GM19240 (cell line): ENCODE measurements around the gene SLC22A17.
"Not testable (repeated sequence)": the region's sequence is repeated elsewhere in the genome, so short reads cannot be mapped to it uniquely, and the experiment has no call there.

Experiments
- DNase-seq: peaks from one replicate; pipeline ENCODE4 v3.0.0; 2011; ENCODE audit warnings: low spot score; ENCODE audit not compliant: insufficient read length

Gene SLC22A17

DNA sequence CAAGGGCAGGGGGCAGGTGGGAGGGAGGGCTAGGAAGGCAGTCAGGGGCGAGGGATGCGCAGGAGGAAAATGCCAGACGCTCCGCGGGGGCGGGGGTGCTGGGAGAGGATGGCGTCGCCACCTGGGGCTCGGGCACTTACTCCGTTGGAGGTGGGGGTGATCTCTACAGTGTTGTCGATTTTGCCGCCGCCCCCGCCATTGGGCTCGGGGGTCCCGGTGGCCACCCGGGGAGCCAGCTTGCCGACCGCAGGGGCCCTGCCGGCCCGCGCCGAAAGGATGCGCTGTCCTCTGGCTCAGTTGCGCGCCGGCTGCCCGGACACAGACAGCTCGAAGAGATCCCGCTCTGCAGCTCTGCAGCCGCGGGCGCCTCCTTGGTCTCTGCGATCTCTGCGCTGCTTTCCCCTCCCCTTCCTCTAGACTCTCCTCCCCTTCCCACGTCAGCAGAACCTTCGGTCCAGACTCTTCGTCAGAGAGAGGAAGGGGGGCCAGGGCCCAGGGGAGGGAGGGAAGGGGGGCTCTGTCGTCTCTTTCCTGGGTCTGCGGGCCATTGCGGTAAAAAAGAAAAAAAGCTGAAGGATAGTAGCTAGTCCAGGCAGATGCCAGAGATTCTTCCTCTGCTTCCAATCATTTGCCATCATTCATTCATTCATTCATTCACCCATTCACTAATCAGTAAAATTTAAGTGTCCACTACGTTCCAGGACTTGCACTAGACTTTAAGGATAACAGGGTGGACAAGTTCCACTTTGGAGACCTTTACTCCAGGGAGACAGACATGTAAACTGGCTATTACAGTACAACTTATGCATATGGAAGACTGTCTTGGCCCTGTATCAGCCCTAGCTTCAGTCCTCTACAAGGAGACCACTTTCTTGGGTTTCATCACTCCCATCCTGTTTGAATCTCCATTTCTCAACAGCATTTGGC lies at the start of gene SLC22A17:
TSS of gene SLC22A17 (minus strand) at position 382 of the 927 bp plus-strand sequence.
- DNase-seq = no peak

DNA sequence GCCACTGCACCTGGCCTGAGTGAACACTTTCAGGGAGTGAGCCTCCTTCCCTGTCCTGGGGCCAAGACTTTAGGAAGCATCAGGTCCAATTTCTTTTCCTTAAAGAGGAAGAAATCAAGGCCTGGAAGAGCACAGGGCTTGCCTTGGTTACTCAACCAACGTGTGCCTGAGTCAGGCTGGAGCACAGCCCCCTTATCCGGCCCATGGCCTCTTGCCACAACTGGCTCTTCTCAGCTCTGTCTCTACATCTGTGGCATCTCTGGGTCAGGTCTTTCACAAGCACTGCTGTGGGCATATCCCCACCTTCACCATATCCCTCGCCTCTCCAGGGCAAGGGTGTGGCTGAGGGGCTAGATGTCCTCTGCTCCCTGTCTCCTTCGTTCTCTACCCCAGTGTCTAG lies 48.6 kb upstream of the SLC22A17 start:
- DNase-seq = no peak

DNA sequence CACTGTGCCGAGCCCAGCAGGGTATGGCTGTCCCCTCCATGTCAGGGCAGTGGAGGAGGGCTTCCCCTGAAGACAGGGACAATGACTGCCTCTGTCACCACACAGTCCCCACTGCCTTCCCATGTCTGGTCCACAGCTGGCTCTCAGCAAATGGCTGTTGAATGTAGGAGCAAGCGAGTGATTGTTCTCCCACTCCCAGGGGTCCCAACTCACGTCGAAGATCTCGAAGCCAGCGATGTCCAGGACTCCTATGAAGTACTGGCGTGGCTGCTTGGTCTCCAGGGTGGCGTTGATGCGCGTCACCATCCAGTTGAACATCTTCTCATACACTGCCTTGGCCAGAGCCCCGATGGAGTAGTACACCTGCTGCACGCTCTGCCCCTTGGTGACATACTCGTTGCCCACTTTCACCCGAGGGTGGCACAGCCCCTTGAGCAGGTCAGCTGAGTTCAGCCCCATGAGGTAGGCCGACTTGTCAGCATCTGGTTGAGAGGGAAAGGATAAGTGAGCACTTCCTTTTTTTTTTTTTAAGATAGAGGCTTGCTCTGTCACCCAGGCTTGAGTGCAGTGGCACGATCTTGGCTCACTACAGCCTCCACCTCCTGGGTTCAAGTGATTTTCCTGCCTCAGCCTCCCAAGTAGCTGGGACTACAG lies 47.9 kb upstream of the SLC22A17 start:
- DNase-seq = not testable (repeated sequence)

DNA sequence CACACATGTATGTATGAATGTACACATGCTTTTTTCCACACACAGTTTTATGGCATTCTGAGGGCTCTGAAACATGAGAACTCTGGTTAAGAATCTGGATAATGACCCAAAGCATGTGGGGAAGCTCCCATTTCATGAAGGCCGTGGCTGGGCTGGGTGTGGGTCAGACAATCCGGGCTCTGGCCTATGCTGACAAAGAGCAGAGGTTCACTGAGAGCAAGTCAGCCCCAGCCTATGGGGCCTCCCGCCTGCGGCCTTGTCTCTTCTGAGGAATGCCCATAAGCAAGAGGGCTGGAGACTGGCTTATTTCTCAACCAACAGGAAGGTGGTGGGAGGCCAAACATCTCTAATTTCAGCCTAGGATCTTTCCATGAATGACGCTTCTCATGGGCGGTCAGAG lies 46.9 kb upstream of the SLC22A17 start:
- DNase-seq = no peak

DNA sequence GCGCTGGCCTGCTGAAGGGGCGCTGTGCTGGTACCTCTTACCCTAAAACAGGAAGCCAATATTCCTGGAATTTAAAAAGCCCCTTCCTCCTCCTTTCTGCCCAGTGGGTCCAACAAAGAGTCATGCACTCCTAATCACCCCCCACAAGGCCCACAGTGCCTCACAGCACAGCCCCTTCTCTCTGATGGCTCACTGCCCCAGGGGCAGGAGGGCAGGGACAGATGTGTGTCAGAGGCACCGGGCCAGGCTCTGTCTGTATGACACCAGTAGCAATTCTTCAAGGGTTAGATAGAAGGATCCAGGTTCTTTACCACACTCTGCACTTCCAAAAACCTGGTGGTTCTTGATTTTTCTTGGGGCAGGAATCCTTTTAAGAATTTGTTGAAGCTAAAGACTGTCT lies 46.4 kb upstream of the SLC22A17 start:
- DNase-seq = no peak

DNA sequence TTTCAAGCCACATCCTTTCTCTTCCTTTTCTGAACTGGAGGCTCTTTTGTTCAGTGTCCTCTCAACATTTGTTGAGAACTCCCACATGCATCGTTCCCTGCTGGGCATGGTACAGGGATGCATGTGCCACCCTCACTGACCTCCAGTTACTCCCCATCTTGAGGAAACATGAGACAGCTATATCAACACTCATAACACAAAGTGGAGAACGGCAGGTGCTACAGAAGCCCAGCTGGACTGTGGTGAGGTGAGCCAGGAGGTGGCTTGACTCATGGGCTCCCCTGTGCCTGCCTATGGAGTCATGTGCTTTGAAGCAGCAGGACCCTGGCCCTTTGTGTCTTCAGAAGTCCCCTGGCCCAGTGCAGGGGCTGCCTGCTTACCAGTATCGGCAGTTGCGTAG lies 45.7 kb upstream of the SLC22A17 start:
- DNase-seq = no peak

DNA sequence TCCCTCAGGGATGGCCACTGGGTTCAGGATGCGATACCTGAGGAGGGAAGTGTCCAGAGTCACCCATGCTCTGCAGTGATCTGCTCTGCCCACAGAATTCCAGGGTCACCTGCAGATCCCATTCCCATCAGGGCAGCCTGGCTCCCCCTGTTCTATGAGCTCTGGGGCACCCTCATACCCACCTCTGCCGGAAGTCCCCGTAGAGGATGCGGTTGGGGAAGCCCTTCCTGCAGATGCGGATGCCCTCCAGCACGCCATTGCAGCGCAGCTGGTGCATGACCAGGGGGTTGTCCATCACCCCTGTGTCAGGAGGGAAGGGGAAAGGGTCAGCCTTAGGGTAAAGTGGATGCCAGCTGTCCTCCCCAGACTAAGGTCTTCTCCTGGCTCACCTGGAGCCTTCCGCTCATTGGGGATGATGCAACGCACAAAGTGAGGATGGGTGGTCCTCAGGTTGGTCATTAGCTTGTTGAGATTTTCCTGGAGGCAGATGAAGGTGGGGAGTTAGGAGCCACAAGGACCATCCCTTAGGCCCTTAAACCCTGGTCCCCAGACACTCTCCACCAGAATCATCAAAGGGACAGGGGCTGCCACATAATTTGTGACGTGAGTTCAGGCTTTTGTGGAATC lies 44.2 kb upstream of the SLC22A17 start:
- no peak for DNase-seq

DNA sequence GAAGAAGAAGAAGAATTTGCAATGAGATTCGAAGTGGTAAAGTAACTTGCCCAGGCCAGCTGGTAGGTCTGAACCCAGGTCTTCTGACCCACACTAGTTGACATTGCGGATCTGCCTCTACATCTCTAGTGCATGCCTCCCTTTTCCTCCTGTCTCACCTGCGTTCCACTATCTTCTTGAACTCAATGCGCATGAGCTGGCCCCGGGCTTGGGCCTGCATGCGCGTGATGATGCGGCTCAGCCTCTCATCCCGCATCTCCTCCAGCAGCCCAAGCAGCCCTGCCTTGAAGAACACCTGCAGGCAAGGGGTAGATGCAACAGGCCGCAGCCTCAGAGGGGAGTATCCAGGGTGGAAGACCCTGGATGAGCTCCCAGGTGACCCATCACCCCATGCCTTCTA lies 43.4 kb upstream of the SLC22A17 start:
- DNase-seq = no peak

DNA sequence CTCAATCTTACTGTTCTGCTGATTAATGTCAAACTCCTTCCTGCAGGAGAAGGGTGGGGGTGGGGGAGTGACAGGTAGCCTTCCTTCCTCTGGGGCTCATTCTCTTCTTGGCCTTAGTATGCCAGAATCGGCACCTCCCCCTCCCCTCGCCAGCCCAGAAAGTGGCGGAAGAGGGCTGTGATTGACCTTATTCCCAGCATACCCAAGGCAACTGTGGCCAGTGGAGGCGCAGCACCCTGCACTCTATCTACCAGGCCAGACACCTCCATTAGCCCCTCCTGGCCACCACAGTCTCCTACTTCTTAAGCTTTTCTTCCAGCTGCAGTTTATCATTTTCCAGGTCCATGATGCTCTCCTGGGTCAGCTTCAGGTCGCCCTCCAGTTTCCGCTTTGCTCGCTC lies 39.9 kb upstream of the SLC22A17 start:
- DNase-seq = no peak

DNA sequence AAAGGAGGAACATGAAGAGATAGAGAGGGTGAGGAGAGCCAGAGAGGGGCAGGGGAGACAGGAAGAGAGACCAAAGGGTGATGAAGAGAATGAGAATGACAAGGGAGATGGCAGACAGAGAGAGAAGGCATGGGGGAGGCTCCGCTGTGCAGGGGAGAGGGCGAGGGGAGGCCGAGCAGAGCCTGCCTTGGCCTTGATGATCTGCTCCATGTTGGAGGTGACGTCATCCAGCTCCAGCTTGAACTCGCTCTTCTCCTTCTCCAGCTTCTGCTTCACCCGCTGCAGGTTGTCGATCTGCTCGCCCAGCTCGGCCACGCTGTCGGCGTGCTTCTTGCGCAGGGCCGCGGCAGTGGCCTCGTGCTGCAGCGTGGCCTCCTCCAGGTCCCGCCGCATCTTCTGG lies 37.2 kb upstream of the SLC22A17 start:
- DNase-seq = not testable (repeated sequence)

DNA sequence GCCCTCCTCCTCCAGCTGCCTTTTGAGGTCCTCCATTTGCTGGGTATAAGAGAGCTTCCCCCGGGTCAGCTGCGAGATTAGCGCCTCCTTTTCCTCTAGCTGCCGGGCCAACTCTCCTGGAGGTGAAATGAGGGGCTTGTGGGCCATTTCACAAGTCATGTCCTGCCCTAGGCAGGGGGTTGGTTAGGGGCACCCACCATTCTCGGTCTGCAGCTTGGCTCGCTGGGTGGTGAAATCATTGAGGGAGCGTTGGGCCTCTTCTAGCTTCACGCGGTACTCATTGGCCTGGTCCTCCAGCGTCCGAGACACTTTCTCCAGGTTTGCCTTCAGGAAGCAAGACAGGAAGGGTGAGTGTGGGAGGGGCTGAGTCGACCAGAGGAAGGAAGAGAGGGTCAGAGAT lies 36.7 kb upstream of the SLC22A17 start:
- DNase-seq = no peak

DNA sequence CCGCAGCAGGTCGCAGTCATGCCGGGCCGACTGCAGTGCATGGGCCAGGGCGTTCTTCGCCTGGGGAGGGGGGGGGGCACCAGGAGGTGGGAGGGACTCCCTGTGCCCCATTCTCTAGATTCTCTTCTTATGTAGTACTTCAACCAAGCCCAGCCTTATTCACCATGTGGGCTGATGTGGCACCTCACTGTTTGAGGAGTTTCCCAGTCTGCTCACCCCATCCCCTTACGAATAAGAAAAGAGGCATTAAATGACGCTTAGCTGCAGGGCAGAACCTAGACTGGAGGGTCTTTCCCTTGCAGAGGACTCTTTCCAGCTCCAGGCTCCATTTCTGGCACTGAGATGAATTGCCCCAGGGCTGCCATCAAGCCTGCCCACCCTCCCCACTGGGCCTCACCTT lies 36.3 kb upstream of the SLC22A17 start:
- DNase-seq = no peak

DNA sequence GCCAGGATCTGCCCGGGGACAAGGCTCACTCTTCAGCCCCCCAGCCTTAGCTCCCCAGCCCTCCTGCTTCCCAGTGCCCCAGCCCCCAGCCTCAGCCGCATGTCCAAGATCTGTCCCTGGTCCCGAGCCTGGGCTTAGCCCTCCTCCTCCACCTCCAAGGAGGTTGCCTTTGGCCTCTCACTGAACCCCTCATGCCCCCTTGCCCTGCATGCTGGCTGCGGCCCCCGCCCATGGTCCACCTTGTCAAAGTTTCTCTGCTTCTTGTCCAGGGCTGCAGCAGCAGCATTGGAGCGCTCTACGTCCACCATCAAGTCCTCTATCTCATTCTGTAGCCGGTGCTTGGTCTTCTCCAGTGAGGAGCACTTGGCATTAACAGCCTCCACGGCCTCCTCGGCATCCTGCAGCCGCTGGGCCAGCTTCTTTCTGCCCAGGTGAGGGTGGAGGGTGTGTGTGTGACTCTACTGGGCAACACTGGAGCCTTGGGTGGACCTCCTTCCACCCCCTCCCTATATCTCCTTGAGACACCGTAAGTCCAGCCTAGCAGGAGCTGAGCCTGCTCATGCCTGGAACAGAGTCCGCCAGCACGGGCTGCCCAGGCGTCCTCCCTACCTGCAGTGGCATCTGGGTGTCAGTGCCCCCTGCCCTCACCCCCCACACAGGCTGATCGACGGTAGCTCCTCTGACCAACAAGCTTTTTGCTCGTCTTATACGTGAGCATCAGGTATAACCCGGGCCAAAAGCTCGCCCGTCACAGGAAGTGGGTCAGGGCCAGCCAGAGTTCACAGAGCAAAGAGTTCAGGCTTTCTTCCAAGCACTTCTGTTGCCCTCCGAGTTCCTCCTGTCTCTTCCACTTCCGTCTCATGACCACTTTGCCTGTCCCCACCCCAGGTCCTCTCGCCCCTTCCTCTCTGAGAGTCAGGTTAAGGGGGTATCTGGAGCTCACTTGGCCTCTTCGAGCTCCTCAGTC lies 35.5 kb upstream of the SLC22A17 start:
- DNase-seq = no peak

DNA sequence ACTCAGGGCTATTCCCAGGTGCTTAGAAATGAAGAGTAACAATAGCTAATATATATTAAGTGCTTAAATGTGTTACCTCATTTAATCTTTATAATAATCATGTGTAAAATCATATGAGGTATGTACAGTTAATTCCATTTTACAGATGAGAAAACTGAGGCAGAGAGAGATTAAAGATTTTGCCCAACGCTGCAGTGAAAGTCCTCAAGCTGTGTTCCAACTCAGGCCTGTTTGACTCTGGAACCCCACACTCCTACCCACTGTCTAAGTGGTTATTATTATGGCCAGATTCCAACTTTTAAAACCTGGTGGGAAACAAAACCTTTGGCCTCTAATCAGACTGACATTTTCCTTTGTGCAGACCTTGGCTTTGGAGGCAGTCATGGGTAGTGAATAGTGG lies 34.3 kb upstream of the SLC22A17 start:
- no peak for DNase-seq

DNA sequence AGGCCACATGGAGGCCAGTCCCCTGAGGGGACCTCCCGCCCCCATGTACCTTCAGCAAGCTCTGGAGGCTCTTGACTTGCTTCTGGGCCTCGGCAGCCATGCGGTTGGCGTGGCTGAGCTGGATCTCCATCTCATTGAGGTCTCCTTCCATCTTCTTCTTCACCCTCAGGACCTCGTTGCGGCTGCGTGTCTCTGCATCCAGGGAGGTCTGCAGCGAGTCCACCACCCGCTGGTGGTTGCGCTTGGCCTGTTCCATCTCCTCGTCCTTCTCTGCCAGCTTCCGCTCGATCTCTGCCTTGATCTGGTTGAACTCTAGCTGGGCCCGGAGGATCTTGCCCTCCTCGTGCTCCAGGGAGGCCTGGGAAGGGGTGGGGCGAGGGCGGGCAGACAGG lies 33.6 kb upstream of the SLC22A17 start:
- DNase-seq = not testable (repeated sequence)

DNA sequence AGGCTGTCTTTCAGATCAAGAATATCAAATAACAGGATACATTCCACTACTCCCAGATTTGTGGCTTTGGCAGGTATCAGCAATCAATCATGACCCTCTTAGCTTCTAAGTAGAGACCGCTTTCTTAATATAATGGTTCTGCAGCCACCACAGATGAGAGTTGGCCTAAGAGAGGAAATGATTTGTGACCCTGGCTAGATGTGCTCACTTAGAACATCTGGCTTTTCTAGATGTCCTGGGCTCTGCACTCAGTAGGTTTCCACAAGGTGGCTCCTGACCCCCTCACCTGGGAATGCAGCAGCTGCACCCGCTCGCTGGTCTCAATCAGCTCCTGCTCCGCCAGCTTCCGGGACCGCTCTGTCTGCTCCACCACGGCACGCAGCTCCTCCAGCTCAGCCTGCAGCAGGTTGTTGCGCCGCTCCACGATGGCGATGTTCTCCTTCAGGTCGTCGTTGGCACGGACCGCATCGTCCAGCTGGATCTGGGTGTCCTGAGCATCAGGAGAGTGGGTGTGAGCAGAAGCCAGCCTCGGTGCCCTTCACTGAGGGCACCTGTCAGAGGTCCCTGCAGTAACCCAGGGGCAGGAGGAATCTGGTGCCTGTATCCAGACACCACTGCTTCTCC lies 33.1 kb upstream of the SLC22A17 start:
- no peak for DNase-seq

DNA sequence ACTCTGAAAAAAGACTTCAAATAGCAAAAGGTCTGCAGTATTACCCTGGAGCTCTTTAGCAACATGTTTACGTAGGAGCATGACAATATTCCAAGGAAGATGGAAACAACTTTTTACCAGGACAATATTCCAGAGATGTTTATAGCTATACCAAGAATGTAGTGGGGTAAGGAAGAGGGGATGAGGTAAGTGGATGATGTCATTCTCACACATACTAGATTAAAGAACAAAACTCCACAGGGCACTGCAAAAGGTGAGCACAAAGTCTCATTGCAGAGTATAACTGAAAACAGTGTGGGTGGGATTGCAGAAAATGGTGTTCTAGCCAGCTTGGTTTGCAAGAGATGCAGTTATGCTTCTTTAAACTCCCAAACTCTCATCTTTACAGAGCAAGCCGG lies 32.6 kb upstream of the SLC22A17 start:
- no peak for DNase-seq

DNA sequence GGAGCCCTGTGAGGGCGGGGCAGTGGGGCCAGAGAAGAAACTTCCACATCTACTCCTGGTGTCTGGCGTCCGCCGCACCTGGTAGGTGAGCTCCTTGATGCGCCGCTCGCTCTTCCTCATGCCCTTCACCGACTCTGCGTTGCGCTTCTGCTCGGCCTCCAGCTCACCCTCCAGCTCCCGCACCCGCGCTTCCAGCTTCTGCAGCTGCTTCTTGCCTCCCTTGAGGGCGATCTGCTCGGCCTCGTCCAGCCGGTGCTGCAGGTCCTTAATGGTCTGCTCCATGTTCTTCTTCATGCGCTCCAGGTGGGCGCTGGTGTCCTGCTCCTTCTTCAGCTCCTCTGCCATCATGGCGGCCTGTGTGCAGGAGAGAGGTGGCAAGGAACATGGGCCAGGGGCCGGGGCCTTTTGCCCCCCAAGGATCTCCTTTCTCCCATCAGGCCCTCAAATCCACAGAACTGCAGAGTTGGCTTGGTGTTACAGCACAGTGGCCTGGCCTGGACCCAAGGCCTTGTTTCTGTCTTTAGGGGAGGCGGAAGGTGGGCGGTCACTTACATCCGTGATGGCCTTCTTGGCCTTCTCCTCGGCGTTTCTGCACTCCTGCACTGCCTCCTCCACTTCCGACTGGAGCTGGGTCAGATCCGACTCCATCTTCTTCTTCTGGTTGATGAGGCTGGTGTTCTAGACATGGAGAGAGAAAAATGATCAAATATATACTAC lies 31.8 kb upstream of the SLC22A17 start:
- no peak for DNase-seq

DNA sequence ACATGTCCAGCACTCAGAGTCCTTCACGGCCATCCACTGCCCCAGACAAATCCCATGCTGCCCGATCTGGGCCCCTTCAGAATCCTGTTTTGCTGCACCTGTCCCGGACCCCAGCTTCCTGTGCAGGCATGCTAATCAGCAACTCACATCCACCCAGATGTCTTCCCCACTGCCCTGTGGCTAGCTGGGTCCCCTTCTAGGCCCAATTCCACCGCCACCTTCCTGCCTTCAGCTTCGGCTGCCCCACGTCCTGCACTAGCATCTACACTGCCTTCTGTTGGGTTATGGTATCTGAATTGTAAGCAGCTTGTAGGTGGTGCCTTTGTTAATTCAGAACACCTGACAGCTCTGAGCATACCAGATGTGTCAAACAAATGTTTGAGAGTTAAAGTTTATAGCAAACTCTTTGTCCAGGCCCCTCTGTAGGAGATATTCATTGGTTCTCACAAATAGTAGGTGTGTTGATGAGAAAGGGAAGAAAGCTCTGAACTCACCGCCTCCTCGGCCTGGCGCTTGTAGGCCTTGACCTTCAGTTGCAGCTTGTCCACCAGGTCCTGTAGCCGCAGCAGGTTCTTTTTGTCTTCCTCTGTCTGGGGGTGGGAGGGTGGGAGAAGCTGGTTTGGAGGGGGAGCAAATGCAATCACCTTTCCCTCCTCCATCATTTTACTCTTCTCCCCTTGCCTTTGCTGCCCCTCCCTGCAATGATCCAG lies 30.2 kb upstream of the SLC22A17 start:
- no peak for DNase-seq
